Activated CD8-positive, alpha-beta T cell treated with anti-CD3 and anti-CD28 coated beads for 36 hours (primary cell): Measurements from ENCODE around the gene PRPF18. TPM values are rescaled to one million over a fixed set of nuclear protein-coding genes. Genes with fewer than 3 reads are reported as not detected.

Source experiments
- ATAC-seq: fragments of 200-7000 bp; cut with Tn5 transposase; one replicate; pipeline ENCODE4 v1.10.0; 2021; ENCODE audit warnings: mild to moderate bottlenecking, moderate library complexity
- CTCF ChIA-PET: fragments of 350-600 bp; sonication (Branson Sonifier 250); formaldehyde crosslinking; loops from one replicate; lab custom pipeline; 2021; ENCODE audit warnings: antibody characterized with exemption; lab: Charles Lee
- POLR2A ChIA-PET: fragments of 350-600 bp; sonication (Branson Sonifier 250); formaldehyde crosslinking; loops from one replicate; lab custom pipeline; 2021; ENCODE audit warnings: antibody characterized with exemption; lab: Charles Lee
- DNase-seq: peaks from one replicate; pipeline ENCODE4 v3.0.0-alpha.2; 2020
- H3K27ac Mint-ChIP-seq: one replicate; pipeline ENCODE4 v1.8.0; 2021; ENCODE audit warnings: mild to moderate bottlenecking, mixed read lengths
- H3K27me3 Mint-ChIP-seq: one replicate; pipeline ENCODE4 v1.8.0; 2021; ENCODE audit warnings: mixed read lengths
- H3K36me3 Mint-ChIP-seq: one replicate; pipeline ENCODE4 v1.8.0; 2021; ENCODE audit warnings: low read depth, mixed read lengths
- H3K4me1 Mint-ChIP-seq: one replicate; pipeline ENCODE4 v1.8.0; 2021; ENCODE audit warnings: low read depth, mixed read lengths
- H3K4me3 Mint-ChIP-seq: one replicate; pipeline ENCODE4 v1.8.0; 2021; ENCODE audit warnings: mild to moderate bottlenecking, moderate library complexity, mixed read lengths
- H3K9me3 Mint-ChIP-seq: one replicate; pipeline ENCODE4 v1.8.0; 2021; ENCODE audit warnings: mixed read lengths
- intact Hi-C: fragments of 100-400 bp; cut with micrococcal nuclease; formaldehyde crosslinking; loops from one replicate; pipeline ENCODE4 v1.10.0; 2022
- total RNA-seq, 2 experiments: library from RNA; stranded (reverse); gene quantifications; one replicate each; pipeline ENCODE4 v1.2.3, GENCODE V29; 2021
- TF ChIP-seq, protein P1 (sequence below): fragments of 200-600 bp; IDR thresholded peaks from one replicate; pipeline ENCODE4 v1.8.0; 2022; ENCODE audit warnings: antibody characterized with exemption, mild to moderate bottlenecking

The PRPF18 gene
- total RNA-seq, 2 experiments from 2014 or later: 17.9 to 18.4 TPM

DNA sequence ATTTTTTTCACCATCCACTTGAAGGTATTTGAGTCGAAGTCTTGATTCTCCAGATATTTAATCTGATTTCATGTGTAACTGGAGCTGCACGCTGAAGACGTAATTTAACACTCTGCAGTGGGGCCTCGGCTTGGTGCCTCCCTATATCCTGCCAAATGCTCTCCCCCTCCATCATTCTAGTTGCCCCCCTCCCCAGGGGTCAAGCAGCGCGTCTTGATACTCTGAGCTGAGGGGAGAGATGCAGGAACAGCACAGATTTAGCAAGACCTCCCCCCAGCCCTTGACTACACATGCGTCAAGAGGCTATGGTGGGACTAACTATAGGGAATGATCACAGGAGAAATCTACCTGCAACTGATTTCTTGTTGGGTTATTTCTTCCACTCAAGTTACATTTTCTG is 85.8 kb downstream of the PRPF18 start:
- no peaks in the 10 kb centered on the region for H3K36me3 Mint-ChIP-seq
- intact Hi-C loops: no loop called here
- H3K4me1 Mint-ChIP-seq: no peaks in the 10 kb centered on the region
- no peaks in the 10 kb centered on the region for H3K27me3 Mint-ChIP-seq
- TF ChIP-seq, protein P1, sequence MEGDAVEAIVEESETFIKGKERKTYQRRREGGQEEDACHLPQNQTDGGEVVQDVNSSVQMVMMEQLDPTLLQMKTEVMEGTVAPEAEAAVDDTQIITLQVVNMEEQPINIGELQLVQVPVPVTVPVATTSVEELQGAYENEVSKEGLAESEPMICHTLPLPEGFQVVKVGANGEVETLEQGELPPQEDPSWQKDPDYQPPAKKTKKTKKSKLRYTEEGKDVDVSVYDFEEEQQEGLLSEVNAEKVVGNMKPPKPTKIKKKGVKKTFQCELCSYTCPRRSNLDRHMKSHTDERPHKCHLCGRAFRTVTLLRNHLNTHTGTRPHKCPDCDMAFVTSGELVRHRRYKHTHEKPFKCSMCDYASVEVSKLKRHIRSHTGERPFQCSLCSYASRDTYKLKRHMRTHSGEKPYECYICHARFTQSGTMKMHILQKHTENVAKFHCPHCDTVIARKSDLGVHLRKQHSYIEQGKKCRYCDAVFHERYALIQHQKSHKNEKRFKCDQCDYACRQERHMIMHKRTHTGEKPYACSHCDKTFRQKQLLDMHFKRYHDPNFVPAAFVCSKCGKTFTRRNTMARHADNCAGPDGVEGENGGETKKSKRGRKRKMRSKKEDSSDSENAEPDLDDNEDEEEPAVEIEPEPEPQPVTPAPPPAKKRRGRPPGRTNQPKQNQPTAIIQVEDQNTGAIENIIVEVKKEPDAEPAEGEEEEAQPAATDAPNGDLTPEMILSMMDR: no peak
- CTCF ChIA-PET: interaction anchor here (0.7 kb wide), 1 partner anchor 95 kb away, joined by 3 read pairs; no protein-coding TSS in a partner anchor
- POLR2A ChIA-PET: no interaction called here
- no peak overlapping the region for H3K4me3 Mint-ChIP-seq
- H3K9me3 Mint-ChIP-seq: no peaks in the 10 kb centered on the region
- no peak for ATAC-seq
- DNase-seq: no peak
- no peak overlapping the region for H3K27ac Mint-ChIP-seq

DNA sequence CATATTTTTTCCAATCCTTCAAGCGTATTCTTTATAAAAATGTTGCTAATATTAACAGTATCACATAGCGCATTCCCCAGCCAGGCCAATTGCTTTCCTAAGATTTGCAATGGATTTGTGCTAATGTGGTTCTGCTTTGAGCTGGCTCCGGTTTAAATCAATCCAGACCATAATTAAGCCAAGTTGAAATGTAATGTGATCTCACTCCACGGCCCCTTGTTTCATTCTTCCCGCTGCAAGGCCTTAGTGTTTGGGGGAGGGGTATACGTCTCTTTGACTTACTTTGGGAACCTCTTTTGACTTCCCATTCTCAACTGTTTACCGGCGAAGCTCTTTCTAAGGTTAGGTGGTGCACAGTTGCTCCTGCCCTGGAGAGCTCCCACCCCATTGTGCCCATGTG is 86.4 kb downstream of the PRPF18 start:
- DNase-seq (no peak), ATAC-seq (no peak)
- POLR2A ChIA-PET: no interaction called here
- Mint-ChIP-seq H3K4me3 (no peak overlapping the region), H3K27ac (no peak overlapping the region), H3K27me3 (no peaks in the 10 kb centered on the region), H3K9me3 (no peaks in the 10 kb centered on the region), H3K36me3 (no peaks in the 10 kb centered on the region), H3K4me1 (no peaks in the 10 kb centered on the region)
- CTCF ChIA-PET: no interaction called here
- TF ChIP-seq, protein P1: no peak
- intact Hi-C loops: no loop called here

DNA sequence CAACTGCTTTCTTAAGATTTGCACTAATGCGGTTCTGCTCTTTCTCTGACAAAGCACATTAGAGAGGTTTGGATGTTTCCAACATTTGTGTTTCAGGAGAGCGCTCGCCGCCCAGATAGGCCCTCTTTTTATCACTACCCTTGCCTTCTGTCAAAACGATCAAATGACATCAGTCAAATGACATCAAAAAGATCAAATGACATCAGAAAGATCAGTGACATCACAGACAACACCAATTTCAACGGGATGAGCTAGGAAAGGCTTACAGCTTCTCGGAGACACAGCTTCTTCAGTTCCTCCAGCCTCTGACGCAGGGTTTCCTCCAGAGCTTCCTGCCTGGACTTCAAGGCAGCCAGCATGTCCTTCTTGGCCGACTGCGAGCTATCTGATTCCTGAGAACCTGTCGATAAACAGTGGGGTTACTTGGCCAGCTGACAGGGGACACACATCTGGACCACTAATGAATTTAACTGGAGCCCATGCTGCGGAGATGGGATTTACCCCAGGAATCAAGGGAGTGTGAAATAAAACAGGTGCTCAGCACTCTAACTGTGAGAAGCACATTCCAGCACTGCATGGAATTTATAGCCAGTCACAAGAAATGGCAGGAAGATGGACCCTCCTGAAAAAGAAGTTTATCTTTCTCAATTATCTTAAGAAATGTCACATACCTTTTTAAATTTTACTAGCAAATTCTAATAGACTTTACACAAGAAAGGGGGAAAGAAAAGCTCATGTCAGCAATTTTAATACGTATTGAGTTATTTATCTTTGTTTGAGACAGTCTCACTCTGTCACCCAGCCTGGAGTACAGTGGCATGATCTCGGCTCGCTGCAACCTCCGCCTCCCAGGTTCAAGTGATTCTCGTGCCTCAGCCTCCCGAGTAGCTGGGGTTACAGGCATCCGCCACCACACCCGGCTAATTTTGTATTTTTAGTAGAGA is 88.2 kb downstream of the PRPF18 start:
- Mint-ChIP-seq H3K9me3 (no peaks in the 10 kb centered on the region), H3K4me1 (no peaks in the 10 kb centered on the region), H3K4me3 (no peak overlapping the region), H3K27ac (no peak overlapping the region), H3K36me3 (no peaks in the 10 kb centered on the region), H3K27me3 (peaks cover 5% of the 10 kb centered on the region)
- ATAC-seq (no peak), DNase-seq (no peak)
- ChIA-PET POLR2A (no interaction called here), CTCF (no interaction called here)
- intact Hi-C loops: no loop called here
- TF ChIP-seq, protein P1: no peak

DNA sequence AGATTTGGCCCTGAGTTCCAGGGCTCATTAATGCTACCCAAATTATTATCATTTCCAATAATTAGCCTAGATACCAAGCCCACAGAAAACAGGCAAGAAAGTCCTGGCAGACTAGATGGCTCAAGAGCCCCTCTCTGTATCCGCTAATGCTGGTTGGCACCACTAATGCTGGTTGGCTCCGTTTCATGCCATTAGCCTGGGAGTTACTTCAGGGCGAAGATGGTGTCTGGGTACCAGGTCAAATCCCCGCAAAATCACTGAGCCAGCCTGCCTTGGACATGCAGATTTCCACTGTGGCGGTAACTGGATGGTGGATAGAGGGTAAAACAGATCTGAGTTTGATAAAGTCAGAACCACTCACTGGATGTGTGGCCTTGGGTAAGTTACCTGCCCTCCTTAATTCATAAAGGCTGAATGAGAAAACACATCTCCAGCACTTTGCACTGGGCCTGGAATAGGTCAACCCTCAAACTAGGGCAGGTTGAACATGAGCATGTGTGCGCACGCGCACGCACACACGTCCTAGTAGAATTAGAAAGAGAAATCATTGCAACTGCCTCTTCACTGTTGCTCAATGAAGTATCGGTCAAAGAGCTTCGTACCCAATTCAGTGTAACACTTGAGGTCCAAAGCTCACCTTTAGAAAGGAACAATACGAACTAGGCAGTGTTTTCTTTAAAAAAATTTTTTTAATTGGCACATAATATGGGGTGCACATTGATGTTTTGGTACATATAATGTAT is 91.5 kb downstream of the PRPF18 start:
- Mint-ChIP-seq H3K4me1 (no peaks in the 10 kb centered on the region), H3K4me3 (no peak overlapping the region), H3K9me3 (no peaks in the 10 kb centered on the region), H3K36me3 (no peaks in the 10 kb centered on the region), H3K27ac (no peak overlapping the region), H3K27me3 (peaks cover 9% of the 10 kb centered on the region)
- ChIA-PET POLR2A (no interaction called here), CTCF (interaction anchor here (1.4 kb wide), 1 partner anchor 99 kb away, joined by 3 read pairs; no protein-coding TSS in a partner anchor)
- intact Hi-C loops: no loop called here
- ATAC-seq (no peak), DNase-seq (no peak)
- TF ChIP-seq, protein P1: no peak

Other genes starting within 250 kb of the PRPF18 start
- gene SEPHS1, start 238.7 kb upstream of the PRPF18 start, total RNA-seq: 10 to 100 TPM; 61.6 to 66.5 TPM
- not detected for gene BEND7, start 58.0 kb upstream of the PRPF18 start, total RNA-seq